ENCODE data around the gene DCXR. TPM values are rescaled to one million over a fixed set of nuclear protein-coding genes. Genes with fewer than 3 reads are reported as not detected.

The DCXR gene
- 91.7 and 113 TPM in 2 replicates for total RNA-seq

GRCh38 chr17:82037092-82037888 is at the start of gene DCXR:
TSS of gene DCXR (minus strand) at chr17:82037697. CDS start at chr17:82037682, 15 bp downstream.

DNA sequence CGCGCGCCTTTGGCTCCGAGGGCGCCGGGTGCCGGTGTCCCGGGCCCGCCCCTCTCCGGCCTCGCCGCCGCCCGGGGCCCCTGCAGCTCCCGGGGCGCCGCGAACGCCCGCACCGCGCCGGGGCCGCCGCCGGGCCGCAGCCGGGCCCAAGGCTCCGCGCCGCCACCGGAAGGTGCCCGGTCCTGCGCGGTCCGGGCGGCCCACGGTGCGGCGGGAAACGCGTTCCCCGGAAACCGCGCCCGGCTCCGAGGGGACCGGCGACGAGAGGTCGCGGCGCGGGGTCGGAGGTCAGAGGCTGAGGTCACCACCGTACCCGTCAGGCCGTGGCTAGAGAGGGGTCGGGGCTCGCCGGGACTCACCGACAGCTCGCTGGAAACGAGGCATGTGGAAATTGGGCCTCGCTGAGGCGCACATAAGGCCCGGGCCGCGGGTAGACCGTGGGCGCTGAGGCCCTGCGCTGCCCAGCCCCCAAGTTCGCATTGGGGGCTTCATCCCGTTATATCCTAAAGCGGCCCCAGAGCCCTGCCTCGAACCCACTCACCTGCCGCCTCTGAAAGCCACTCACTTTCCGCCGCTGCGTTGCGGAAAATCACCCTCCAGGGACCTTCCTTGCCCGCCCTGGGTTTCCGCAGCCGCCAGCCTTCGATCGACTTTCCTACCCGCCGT is 28.3 kb upstream of the DCXR start, which contains the start of gene DUS1L:
TSS of gene DUS1L (minus strand) at position 167 of the 666 bp plus-strand sequence. CDS start 745 bp downstream, outside the sequence.

DNA sequence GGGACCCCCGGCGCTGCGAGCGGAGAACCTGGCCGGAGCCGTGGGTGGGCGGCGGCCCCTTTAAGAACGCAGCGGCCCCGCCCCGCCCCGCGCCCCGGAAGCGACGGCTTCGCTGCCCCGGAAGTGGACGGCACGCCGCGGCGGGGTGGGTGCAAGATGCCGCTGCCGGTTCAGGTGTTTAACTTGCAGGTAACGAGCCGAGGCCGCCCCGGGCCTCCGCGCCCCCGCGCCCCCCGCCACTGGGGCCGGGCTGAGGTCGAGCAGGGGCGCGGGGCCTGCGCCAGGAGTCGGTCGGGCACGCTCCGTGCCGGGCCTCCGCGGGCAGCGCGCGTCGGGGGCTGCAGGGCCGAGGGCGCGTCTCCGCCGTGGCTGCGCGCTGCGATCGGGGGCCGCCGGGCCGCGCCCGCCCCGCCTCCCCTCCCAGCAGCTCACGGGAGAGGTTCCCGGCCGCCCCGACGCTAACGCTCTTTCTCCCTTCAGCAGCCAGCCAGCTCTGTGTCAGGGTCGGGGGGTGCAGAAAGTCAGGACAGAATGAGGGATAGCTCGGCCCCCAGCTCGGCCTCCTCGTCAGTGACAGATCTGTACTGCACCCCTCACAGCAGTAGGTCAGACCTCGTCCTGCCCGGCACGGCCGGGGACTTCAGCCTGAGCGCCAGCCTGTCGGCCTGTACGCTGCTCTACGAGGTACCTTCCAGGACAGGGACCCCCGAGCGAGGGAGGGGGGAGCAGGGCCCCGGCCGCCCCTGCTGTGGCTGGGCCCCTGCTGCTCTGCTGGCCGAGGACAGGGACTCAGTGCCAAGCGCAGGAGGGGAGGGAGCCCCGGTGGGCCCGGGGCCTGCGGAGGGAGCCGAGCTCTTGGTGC is 14.5 kb upstream of the DCXR start, which contains the start of the genes GPS1 and RFNG:
TSS of gene GPS1 (plus strand) at position 123 of the 862 bp plus-strand sequence. CDS start at position 157, 34 bp downstream.
TSS of gene RFNG (minus strand) at position 36 of the 862 bp plus-strand sequence. CDS start 45 bp downstream, outside the sequence.

GRCh38 chr17:82031303-82031884 is 6.1 kb downstream of the DCXR start, which contains the start of gene RAC3:
TSS of gene RAC3 (plus strand) at chr17:82031678. CDS start at chr17:82031762, 84 bp downstream.

DNA sequence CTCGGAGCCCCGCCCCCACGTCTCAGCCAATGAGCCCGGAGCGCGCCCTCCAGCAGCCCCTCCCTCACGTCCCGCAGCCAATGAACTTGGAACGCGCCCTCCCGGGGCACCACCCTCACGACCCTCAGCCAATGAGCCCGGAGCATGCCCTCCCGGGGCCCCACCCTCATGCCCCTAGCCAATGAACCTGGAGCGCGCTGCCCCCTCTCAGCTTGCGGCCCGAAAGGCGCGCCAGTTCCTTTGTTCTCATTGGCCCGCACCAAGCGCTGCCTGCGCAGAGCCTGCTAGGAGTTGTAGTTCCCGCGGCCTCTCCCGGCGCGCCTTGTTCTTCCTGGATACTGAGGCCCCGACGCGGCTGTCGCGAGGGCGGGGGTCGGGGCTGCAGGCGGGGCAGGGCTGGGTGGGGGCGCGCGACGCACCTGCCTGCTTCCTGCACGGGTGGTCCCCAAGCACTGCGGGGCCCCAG is 14.5 kb downstream of the DCXR start, which contains the start of gene LRRC45:
TSS of gene LRRC45 (plus strand) at position 325 of the 466 bp plus-strand sequence. CDS start 339 bp downstream, outside the sequence.

GRCh38 chr17:82022310-82022980 is 15.1 kb downstream of the DCXR start, which contains the start of gene CENPX:
TSS of gene CENPX (minus strand) at chr17:82022878. CDS start at chr17:82022861, 17 bp downstream.

Other genes with a start within 250 kb of the DCXR start
- not detected in 2 replicates for gene GCGR, start 233.5 kb downstream of the DCXR start, total RNA-seq
- gene MCRIP1, start 204.4 kb downstream of the DCXR start, total RNA-seq = 131 and 142 TPM in 2 replicates
- gene PPP1R27, start 202.6 kb downstream of the DCXR start, total RNA-seq = not detected in 2 replicates
- 1,324 and 2,574 TPM in 2 replicates for gene P4HB, start 177.2 kb downstream of the DCXR start, total RNA-seq
- gene ARHGDIA, start 166.4 kb downstream of the DCXR start, total RNA-seq = 174 and 302 TPM in 2 replicates
- 83.6 and 98.5 TPM in 2 replicates for gene ALYREF, start 146.1 kb downstream of the DCXR start, total RNA-seq
- gene ANAPC11, start 146.0 kb downstream of the DCXR start, total RNA-seq = 192 and 206 TPM in 2 replicates
- gene NPB, start 135.5 kb downstream of the DCXR start, total RNA-seq = 1.1 and 2.0 TPM in 2 replicates
- gene PCYT2, start 126.3 kb downstream of the DCXR start, total RNA-seq = 61.2 and 85.8 TPM in 2 replicates
- gene SIRT7, start 119.5 kb downstream of the DCXR start, total RNA-seq = 10.7 and 10.8 TPM in 2 replicates
- 14.4 and 23.2 TPM in 2 replicates for gene MAFG, start 110.0 kb downstream of the DCXR start, total RNA-seq
- 121 and 144 TPM in 2 replicates for gene PYCR1, start 100.4 kb downstream of the DCXR start, total RNA-seq
- gene MYADML2, start 90.5 kb downstream of the DCXR start, total RNA-seq = not detected in 2 replicates
- gene NOTUM, start 76.5 kb downstream of the DCXR start, total RNA-seq = not detected in 2 replicates
- 13.2 and 15.6 TPM in 2 replicates for gene ASPSCR1, start 60.1 kb downstream of the DCXR start, total RNA-seq
- gene CENPX, start 14.8 kb downstream of the DCXR start, total RNA-seq = 44.6 and 69.1 TPM in 2 replicates
- gene LRRC45, start 14.4 kb downstream of the DCXR start, total RNA-seq = 14.4 and 15.6 TPM in 2 replicates
- 17.4 and 21.6 TPM in 2 replicates for gene RAC3, start 6.0 kb downstream of the DCXR start, total RNA-seq
- 51.6 and 58.4 TPM in 2 replicates for gene RFNG, start 14.1 kb upstream of the DCXR start, total RNA-seq
- gene GPS1, start 14.2 kb upstream of the DCXR start, total RNA-seq = 78.2 and 81.1 TPM in 2 replicates
- gene DUS1L, start 28.1 kb upstream of the DCXR start, total RNA-seq = 30.2 and 57.8 TPM in 2 replicates
- 108 and 137 TPM in 2 replicates for gene FASN, start 60.5 kb upstream of the DCXR start, total RNA-seq
- 7.6 and 9.7 TPM in 2 replicates for gene CCDC57, start 175.1 kb upstream of the DCXR start, total RNA-seq
- gene SLC16A3, start 191.3 kb upstream of the DCXR start, total RNA-seq = 107 and 296 TPM in 2 replicates
- 31.6 and 37.3 TPM in 2 replicates for gene CSNK1D, start 236.0 kb upstream of the DCXR start, total RNA-seq